Measurements from ENCODE around the gene NBEA. TPM values are rescaled to one million over a fixed set of nuclear protein-coding genes. Genes with fewer than 3 reads are reported as not detected.

NBEA gene
- total RNA-seq, 2 donors from 2014 or later, result 17.5 to 24.7 TPM

DNA sequence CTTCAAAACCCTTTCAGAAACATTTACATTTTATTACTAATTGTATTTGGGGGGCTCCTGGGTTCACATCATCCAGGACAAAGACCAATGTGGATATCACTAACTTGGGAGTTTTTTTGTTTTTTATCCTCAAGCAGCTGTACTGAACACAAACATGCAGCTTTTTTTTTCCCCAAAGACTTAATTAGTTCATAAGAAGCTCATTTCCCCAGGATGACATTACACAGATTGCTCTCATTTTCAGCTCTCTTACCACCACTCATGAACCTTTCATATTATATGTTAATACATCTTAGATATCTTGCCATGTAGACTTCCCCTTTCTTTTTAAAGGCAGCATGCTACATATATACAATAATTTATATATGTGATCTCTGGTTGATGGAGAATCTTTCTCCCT is 653.1 kb downstream of the NBEA start:
- Histone ChIP-seq H3K27ac (no peak overlapping the region), H3K36me3 (no peaks in the 10 kb centered on the region), H3K4me1 (peaks cover 0 to 17% of the 10 kb centered on the region in 2 donors), H3K9me3 (no peaks in the 10 kb centered on the region), H3K27me3 (no peaks in the 10 kb centered on the region), H3K4me3 (no peak overlapping the region)
- TF ChIP-seq, protein P1, sequence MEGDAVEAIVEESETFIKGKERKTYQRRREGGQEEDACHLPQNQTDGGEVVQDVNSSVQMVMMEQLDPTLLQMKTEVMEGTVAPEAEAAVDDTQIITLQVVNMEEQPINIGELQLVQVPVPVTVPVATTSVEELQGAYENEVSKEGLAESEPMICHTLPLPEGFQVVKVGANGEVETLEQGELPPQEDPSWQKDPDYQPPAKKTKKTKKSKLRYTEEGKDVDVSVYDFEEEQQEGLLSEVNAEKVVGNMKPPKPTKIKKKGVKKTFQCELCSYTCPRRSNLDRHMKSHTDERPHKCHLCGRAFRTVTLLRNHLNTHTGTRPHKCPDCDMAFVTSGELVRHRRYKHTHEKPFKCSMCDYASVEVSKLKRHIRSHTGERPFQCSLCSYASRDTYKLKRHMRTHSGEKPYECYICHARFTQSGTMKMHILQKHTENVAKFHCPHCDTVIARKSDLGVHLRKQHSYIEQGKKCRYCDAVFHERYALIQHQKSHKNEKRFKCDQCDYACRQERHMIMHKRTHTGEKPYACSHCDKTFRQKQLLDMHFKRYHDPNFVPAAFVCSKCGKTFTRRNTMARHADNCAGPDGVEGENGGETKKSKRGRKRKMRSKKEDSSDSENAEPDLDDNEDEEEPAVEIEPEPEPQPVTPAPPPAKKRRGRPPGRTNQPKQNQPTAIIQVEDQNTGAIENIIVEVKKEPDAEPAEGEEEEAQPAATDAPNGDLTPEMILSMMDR (IDR thresholded peaks at IDR 0.05), result no peak
- DNase-seq (ENCODE audit: low spot score), result no peak

DNA sequence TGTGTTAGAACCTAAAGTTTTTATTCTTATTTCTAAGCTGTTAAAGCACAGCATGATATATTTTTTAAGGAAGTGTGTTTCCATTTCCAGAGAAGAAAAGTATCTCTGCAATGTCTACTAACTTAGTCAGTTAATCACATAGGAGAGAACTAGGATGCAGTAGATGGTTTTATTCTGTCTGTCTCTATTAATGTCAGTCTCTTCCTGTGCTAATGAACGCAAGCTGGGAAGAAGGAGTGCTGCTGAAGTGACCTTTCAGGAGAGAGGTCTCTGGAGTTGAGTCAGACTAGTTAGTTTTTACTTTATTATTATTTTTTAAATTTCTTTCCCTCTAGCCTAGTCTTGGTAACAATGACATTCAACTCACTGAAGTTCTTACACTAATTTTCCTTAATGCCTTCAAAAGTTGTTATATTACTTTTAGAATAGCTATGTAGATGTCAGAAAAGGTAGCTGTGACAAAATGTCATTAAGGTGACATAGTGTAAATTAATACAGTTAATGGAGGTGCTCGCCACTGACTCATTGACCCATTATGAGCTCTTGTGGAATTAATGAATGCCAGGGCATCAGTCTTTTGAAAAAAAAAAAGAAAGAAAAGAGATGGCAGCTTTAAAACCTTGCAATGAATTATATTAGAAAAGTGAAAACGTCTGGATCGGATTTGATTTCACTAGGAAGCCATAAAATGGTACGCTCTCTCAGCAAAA is 654.4 kb downstream of the NBEA start:
- H3K9me3 ChIP-seq, result no peaks in the 10 kb centered on the region
- no peak for DNase-seq (ENCODE audit: low spot score)
- TF ChIP-seq, protein P1 (IDR thresholded peaks at IDR 0.05), result no peak

DNA sequence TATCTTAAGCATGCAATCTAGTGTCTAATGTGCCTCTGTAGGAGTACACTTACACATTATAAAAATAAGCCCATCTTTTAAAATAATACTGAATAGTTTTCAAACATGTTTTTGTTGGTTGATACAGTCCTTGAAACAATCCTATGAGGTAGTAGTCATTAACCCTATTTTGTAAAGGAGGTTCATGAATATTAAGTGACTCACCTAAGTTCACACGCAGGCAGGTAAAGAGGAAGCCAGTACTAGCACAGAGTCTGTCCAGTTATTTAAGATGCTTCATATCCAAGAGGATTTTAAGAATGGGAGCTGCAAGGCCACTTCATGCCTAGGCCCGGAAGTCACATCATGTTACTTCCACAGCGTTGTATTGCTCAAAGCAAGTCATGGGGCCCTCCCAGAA is 655.4 kb downstream of the NBEA start:
- Histone ChIP-seq H3K27me3 (no peaks in the 10 kb centered on the region), H3K4me1 (peaks cover 0 to 17% of the 10 kb centered on the region in 2 donors), H3K36me3 (no peaks in the 10 kb centered on the region), H3K27ac (no peak overlapping the region), H3K9me3 (no peaks in the 10 kb centered on the region), H3K4me3 (no peak overlapping the region)
- no peak for DNase-seq (ENCODE audit: low spot score)
- TF ChIP-seq, protein P1 (IDR thresholded peaks at IDR 0.05), result no peak

More for the DNA sequence above, 654.4 kb downstream of the NBEA start:
- no peaks in the 10 kb centered on the region for H3K27me3 ChIP-seq
- H3K4me3 ChIP-seq, result no peak overlapping the region
- no peak overlapping the region for H3K27ac ChIP-seq
- H3K4me1 ChIP-seq, result peaks cover 0 to 17% of the 10 kb centered on the region in 2 donors
- no peaks in the 10 kb centered on the region for H3K36me3 ChIP-seq

DNA sequence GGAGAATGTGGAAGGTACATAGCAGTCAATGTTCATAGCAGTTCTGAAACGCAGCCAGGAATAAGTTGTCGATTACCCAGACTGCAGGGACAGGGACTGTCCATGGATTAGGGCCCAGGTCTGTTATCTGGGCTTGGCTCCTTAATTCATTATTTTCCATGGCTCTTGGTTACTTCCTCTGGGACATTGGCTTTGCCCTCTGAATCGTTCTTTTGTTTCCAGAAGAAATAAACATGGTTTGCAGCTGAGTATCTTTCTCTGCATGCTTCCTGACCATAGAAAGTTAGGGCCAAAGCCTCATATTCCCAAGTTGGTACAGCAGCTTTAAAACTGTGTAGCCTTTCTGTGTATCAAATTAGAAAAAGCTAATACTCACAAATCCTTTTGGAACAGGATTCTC is 656.2 kb downstream of the NBEA start:
- H3K27me3 ChIP-seq, result no peaks in the 10 kb centered on the region
- H3K27ac ChIP-seq, result peak overlapping the region in 1 of 2 donors; percentile 39
- no peak overlapping the region for H3K4me3 ChIP-seq
- H3K36me3 ChIP-seq, result no peaks in the 10 kb centered on the region
- TF ChIP-seq, protein P1 (IDR thresholded peaks at IDR 0.05), result no peak
- no peak for DNase-seq (ENCODE audit: low spot score)
- peaks cover 0 to 17% of the 10 kb centered on the region in 2 donors for H3K4me1 ChIP-seq
- H3K9me3 ChIP-seq, result no peaks in the 10 kb centered on the region

DNA sequence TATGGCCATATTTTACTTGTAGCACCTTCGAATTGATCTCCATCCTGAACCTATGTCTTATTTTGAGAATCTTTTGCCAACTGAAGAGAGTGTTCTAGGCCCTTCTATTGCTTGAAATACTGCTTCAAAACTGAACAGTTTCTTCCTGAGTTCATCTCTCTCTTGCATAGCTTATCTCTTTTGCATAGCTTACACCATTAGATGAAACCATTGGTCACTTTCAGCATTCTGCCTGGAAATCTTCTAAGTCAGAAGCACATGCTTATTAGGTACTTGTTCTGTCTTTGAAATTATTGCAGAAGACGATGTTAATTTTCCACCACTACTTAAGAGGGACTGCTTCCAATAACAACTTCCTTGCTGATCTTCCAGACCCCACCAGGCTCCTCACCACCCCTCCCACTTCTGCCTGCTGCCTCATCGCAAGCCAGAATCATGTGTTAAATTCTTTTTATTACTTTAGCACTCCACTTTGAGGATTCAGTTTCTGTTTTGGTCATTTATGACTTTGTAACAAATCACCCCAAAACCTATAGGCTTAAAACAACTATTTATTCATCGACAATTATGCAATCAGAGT is 656.8 kb downstream of the NBEA start:
- Histone ChIP-seq H3K4me1 (peaks cover 0 to 17% of the 10 kb centered on the region in 2 donors), H3K36me3 (no peaks in the 10 kb centered on the region), H3K9me3 (no peaks in the 10 kb centered on the region), H3K4me3 (no peak overlapping the region), H3K27me3 (no peaks in the 10 kb centered on the region), H3K27ac (peak overlapping the region in 1 of 2 donors; percentile 39)
- no peak for DNase-seq (ENCODE audit: low spot score)
- TF ChIP-seq, protein P1 (IDR thresholded peaks at IDR 0.05), result no peak

Data from right atrium auricular region (tissue), 2 donors.